HG02678 (cell line): Measurements from ENCODE around the gene EZR.
"Not testable (repeated sequence)": the region's sequence is repeated elsewhere in the genome, so short reads cannot be mapped to it uniquely, and the experiment has no call there.

Experiments used
- ATAC-seq: cut with Tn5 transposase; IDR thresholded peaks from one replicate; pipeline ENCODE4 v1.9.1; 2021; ENCODE audit warnings: mild to moderate bottlenecking, moderate library complexity; ENCODE audit not compliant: unreplicated experiment

EZR gene

DNA sequence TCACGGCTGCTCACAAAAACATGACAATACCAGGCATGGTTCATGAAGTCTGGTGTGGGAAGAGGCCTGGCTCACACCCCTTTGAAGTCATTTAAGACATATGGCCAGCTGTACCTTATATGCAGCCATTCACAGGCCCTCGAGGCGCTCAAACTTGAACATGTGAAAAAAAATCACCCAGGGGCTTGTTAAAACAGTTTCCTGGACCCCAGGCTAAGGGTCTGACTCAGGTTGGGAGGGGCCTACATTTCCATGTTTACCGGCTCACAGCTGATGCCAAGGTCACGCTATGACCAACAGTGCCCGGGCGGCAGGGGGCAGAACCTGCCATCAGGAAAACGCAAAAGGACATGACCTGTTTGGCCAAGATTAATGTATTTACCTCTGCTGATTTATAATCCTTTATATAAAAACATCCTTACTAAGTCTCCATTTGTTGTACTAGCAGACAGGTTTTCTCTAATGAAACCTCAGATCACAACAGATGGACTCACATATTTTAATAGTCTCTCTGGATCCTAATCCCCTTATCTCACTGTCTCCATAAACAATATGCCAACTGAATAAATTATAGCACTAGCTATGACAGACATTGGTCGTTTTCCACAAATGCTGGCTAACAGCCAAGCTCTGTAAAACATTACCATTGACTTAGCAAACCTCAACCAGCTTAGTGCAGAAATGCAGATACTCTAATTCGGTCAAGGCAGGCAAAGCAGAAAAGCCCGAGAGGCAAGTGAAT is 19.9 kb downstream of the EZR start:
- ATAC-seq = no peak

DNA sequence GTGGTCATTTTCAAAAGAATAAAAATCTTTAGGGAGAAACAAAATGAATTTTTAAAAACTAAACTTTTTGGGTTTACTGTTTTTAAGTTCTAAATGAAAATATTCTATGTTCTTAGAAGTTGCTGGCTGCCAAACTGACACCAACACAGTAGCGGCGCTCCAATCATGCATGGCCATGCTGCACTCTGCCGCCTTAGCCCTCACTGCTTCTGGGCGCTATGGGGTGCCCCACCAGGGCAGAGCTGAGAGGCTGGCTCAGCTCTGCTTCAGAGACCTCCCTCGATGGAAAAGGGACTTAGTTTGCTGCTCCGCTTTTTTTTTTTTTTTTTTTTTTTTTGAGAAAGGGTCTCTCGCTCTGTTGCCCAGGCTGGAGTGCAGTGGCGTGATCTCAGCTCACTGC is 20.9 kb downstream of the EZR start:
- ATAC-seq = no peak

DNA sequence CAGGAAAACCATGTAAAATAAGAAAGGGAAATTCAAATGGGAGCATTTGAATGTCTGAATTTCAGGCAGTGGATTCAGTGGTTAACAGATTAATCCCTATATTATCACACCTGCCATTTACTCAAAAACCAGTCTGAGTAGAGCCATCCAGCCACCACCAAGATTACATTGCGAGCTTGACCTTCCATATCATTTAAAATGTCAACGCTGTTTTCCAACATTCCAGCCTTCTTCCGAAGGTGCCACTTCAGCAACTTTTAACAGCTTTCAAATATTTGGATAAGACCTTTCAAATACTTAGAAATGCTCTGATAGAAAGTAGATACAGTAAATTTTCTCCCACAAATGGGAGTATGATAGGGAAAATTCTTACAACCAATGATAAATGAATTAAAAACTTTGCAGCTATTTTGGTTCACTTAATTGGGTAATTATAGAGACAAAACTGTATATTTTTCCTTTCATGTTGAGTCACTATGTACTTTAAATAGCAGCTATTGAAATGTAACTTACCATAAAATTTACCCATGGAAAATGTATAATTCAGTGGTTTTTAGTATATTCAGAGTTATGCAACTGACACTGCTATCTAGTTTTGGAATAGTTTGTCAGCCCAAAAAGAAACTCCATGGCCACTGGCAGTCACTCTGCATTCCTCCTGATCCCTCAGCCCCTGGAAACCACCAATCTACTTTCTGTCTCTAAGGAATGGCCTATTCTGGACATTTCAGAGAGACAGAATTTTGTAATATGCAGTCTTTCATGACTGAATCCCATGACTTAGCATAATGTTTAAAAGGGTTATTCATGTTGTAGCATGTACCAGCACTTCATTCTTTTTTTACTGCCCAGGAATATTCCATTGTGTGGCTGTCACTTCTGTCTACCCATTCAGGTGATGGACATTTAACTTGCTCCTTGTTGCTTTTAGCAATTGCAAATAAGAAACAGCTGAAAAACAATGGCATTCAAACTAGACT is 21.5 kb downstream of the EZR start:
- no peak for ATAC-seq

DNA sequence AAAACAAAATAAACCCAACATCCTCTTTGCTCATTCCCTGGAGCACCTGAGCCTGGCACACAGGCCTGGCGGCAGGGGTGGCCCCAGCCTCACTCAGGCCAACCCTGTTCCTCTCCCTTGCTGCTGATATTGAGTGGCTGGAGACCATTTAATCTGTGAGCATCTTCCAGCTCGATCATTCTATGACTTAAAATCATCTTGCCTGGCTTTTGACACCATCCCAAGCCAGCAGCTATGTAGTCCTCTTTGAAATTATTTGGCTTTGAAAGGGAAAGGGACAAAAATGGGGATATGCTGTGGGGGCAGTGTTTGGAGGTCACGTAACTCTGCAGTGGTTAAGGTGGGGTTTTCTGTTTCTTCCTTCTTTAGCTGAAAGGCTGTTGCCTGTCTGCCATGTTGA is 22.8 kb downstream of the EZR start:
- ATAC-seq = no peak

GRCh38 chr6:158795516-158795915 is 23.7 kb downstream of the EZR start:
- no peak for ATAC-seq

DNA sequence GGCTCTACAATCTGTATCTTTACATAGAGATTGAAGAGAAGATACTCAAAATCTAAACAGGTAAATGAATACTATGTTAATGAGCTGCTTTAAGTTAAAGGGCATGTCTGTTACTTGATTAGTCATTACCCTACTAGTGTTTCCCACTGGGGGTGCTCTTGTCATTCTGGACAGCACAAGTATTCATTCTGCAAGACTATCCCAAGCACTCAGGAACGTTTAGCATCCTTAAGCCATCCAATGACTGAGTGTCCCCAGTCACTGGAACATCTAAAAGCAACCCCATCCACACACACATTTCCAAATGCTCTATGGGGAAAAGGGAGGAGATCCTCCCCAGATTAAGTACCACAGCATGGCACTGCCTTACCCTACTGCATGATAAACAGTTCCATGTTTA is 25.7 kb downstream of the EZR start:
- peak; percentile 55 for ATAC-seq

DNA sequence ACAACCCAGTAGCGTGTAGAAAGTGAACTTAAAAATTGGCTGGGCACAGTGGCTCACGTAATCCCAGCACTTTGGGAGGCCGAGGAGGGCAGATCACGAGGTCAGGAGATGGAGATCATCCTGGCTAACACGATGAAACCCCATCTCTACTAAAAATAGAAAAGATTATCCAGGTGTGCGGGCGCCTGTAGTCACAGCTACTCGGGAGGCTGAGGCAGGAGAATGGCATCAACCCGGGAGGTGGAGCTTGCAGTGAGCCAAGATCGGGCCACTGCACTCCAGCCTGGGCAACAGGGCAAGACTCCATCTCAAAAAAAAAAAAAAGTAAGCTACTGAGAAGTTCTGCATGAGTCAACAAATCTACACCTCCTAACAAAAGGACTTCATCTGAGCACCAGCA is 26.7 kb downstream of the EZR start:
- ATAC-seq = not testable (repeated sequence)

- no peak for ATAC-seq
These were observed 27.8 kb downstream of the EZR start for GRCh38 chr6:158791274-158791855.

GRCh38 chr6:158789115-158789917 is 29.9 kb downstream of the EZR start:
- no peak for ATAC-seq

GRCh38 chr6:158787395-158787794 is 31.8 kb downstream of the EZR start:
- ATAC-seq = no peak

DNA sequence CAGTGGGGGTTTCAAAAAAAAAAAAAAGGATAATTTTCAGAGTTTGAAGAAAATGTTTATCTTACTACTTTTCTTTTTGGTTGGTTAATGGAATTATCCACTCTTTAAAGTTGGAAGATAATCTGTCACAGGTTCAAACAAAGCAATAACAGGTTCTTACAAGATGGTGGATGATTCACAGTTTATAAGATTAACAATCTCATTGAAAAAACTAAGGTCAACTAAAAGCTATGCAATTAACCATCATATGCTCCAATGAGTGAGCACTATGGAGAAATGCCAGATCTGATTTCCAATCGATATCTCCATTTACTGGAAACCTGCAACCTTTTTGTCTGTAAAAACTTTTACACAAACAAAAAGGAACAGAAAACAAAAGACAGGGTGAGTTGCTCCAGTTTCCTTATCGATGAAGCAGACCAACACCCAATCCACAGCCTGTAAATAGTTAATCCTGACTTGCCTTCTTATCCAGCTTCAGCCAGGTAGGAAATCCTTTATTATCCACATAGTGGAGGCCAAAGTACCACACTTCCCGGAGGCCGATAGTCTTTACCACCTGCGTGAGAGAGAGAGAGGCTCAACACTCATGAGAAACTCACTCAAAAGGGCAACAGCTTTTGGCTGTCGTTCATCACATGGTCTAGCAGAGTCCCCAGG is 32.4 kb downstream of the EZR start:
- ATAC-seq = no peak

GRCh38 chr6:158785036-158785435 is 34.1 kb downstream of the EZR start:
- ATAC-seq = no peak

DNA sequence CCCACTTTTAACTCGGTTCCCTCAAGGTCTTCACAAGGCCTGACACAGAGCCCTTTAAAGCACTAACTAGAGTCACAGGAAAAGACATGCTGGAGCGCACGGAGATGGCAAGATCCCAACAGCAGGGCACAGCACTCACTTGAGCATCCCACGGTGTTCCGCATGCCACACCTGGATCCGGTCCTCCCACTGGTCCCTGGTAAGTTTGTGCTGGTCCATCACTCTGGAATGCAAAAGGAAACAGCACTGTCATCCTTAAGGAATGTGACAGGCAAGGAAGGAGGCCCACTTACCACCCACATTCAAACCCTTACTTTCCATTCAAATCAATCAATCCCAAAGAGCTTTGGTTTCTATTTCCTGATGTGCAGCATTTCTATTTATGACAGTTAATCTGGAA is 34.7 kb downstream of the EZR start:
- no peak for ATAC-seq

DNA sequence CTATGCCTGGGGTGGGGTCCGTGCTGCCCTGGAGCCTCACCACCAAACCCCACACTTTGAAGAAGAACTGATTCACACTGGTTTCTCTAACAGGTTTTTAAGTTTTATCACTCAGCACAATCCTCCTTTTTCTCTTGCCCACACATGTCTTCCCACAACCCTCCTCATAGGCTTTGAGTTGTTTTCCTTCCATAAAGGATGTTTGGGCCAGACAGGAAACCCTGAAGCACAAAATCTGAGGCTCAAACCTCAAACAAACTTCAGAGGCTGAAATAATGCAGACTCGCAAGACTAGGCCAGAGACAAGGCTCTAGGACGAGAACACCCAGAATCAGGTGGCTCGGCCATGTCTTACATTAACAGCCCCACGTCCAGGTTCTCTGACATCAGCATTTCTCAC is 35.3 kb downstream of the EZR start:
- no peak for ATAC-seq

GRCh38 chr6:158783167-158783450 is 36.1 kb downstream of the EZR start:
- no peak for ATAC-seq

- no peak for ATAC-seq
These were observed 36.6 kb downstream of the EZR start for GRCh38 chr6:158782432-158783166.

- no peak for ATAC-seq
These were observed 37.3 kb downstream of the EZR start for GRCh38 chr6:158781692-158782373.

DNA sequence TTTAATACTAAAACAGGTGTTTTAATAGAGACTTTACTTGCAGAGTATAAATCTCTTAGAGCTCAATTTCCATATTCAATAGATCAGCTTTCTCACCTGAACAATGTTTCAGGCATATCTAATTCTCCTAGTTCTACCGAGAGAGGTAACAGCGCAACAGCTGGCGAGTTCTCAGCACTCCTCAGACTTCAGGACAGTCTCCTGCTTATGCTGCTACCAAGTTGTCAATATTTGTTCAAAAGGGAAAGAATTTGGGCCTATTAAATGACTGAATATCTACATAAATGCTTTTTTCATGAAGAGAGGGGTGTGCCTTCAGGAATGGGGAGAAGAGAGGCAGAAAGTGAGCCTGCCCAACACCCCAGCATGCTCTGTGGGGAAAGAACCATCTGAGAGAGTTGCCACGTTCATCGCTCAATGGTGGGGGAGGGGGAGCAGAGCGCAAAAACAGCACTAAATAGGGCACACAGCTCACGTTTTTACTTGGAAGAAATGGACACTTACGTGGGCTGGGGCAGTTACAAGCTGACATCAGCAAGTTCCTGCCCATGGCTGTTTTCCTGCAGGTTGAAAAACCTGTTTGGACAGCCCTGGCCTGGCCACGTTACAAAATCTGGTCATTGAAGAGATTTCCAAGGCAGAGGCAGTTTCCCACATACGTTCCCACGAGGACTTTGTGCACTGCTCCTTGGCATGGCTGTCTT is 38.0 kb downstream of the EZR start:
- no peak for ATAC-seq
